ENCODE results near the gene TPX2. TPM values are rescaled to one million over a fixed set of nuclear protein-coding genes. Genes with fewer than 3 reads are reported as not detected.
"Not testable (repeated sequence)": the region's sequence is repeated elsewhere in the genome, so short reads cannot be mapped to it uniquely, and the experiment has no call there.

Gene TPX2
- polyA plus RNA-seq, 3 donors = 44.9 to 53.9 (median 49.4) TPM

GRCh38 chr20:31809661-31810060, 70.6 kb downstream of the TPX2 start:
- no peak for DNase-seq

GRCh38 chr20:31811198-31811597, 72.1 kb downstream of the TPX2 start:
- DNase-seq = no peak

GRCh38 chr20:31811796-31812728, 73.0 kb downstream of the TPX2 start:
- peak; percentile 57 for DNase-seq

GRCh38 chr20:31813611-31814010, 74.5 kb downstream of the TPX2 start:
- DNase-seq = no peak

- not testable (repeated sequence) for DNase-seq
Measured at GRCh38 chr20:31814142-31814541, 75.1 kb downstream of the TPX2 start.

- DNase-seq = no peak
Measured at GRCh38 chr20:31815408-31816188, 76.5 kb downstream of the TPX2 start.

- no peak for DNase-seq
Measured at GRCh38 chr20:31816221-31816620, 77.1 kb downstream of the TPX2 start.

- DNase-seq = no peak
Measured at GRCh38 chr20:31817461-31817860, 78.4 kb downstream of the TPX2 start.

- DNase-seq = no peak
Measured at GRCh38 chr20:31818376-31818908, 79.4 kb downstream of the TPX2 start.

- no peak for DNase-seq
Measured at GRCh38 chr20:31819083-31819784, 80.1 kb downstream of the TPX2 start, which contains the start of gene MYLK2. Gene MYLK2 (plus strand): TSS chr20:31819356. CDS start chr20:31819581, 225 bp downstream.

- DNase-seq = no peak
Measured at GRCh38 chr20:31820228-31820627, 81.1 kb downstream of the TPX2 start.

- DNase-seq = no peak
Measured at GRCh38 chr20:31821427-31821826, 82.3 kb downstream of the TPX2 start.

- peak; percentile 87 for DNase-seq
Measured at GRCh38 chr20:31822421-31823330, 83.6 kb downstream of the TPX2 start.

- no peak for DNase-seq
Measured at GRCh38 chr20:31823360-31824124, 84.5 kb downstream of the TPX2 start.

- DNase-seq = no peak
Measured at GRCh38 chr20:31824125-31824485, 85.0 kb downstream of the TPX2 start.

- no peak for DNase-seq
Measured at GRCh38 chr20:31824554-31825313, 85.6 kb downstream of the TPX2 start.

GRCh38 chr20:31826074-31826473, 87.0 kb downstream of the TPX2 start:
- no peak for DNase-seq

- no peak for DNase-seq
Measured at GRCh38 chr20:31827059-31827458, 88.0 kb downstream of the TPX2 start.

- DNase-seq = not testable (repeated sequence)
Measured at GRCh38 chr20:31828016-31828415, 88.9 kb downstream of the TPX2 start.
